SK-N-SH treated with all-trans-retinoic acid at 6 μM for 48 hours (cell line): ENCODE data around the gene STN1.

Experiments used
- ATAC-seq: fragments of 200-7000 bp; cut with Tn5 transposase; 3 replicates; pipeline ENCODE4 v1.9.1; 2020; ENCODE audit warnings: mild to moderate bottlenecking, moderate library complexity
- ARNTL ChIP-seq: fragments of 450-650 bp; formaldehyde crosslinking; IDR thresholded peaks from 2 replicates; pipeline ENCODE4 v1.5.0; 2020; ENCODE audit warnings: low read depth, mild to moderate bottlenecking, moderate library complexity, borderline replicate concordance
- BACH2 ChIP-seq: fragments of 250-450 bp; sonication (Bioruptor Pico); IDR thresholded peaks from 2 replicates; pipeline ENCODE4 v1.9.0; 2021; ENCODE audit warnings: mild to moderate bottlenecking, borderline replicate concordance
- CREB5 ChIP-seq: fragments of 250-450 bp; sonication (Bioruptor Pico); IDR thresholded peaks from 2 replicates; pipeline ENCODE4 v1.5.1; 2020; ENCODE audit warnings: low read depth, mild to moderate bottlenecking, moderate library complexity
- CSDC2 ChIP-seq: fragments of 250-450 bp; sonication (Bioruptor Pico); IDR thresholded peaks from 2 replicates; pipeline ENCODE4 v1.5.0; 2020; ENCODE audit warnings: mild to moderate bottlenecking, moderate library complexity
- ESRRG ChIP-seq: fragments of 250-450 bp; sonication (Bioruptor Pico); IDR thresholded peaks from 2 replicates; pipeline ENCODE4 v1.6.1; 2021; ENCODE audit warnings: mild to moderate bottlenecking
- GLIS3 ChIP-seq: fragments of 250-450 bp; sonication (Bioruptor Pico); IDR thresholded peaks from 2 replicates; pipeline ENCODE4 v1.5.0; 2020; ENCODE audit warnings: mild to moderate bottlenecking, moderate library complexity
- OSR1 ChIP-seq: fragments of 250-450 bp; sonication (Bioruptor Pico); IDR thresholded peaks from 2 replicates; pipeline ENCODE4 v1.8.0; 2022; ENCODE audit warnings: moderate library complexity, mild to moderate bottlenecking, inconsistent platforms
- PATZ1 ChIP-seq: fragments of 250-450 bp; sonication (Bioruptor Pico); IDR thresholded peaks from 2 replicates; pipeline ENCODE4 v1.8.0; 2020; ENCODE audit warnings: mild to moderate bottlenecking, moderate library complexity, borderline replicate concordance
- POU6F1 ChIP-seq: fragments of 250-450 bp; sonication (Bioruptor Pico); IDR thresholded peaks from 2 replicates; pipeline ENCODE4 v1.8.0; 2021; ENCODE audit warnings: low read depth, mild to moderate bottlenecking, moderate library complexity, borderline replicate concordance
- PPARA ChIP-seq: fragments of 250-450 bp; sonication (Bioruptor Pico); IDR thresholded peaks from 2 replicates; pipeline ENCODE4 v1.5.0; 2020; ENCODE audit warnings: mild to moderate bottlenecking, borderline replicate concordance
- RARB ChIP-seq: fragments of 250-450 bp; sonication (Bioruptor Pico); IDR thresholded peaks from 2 replicates; pipeline ENCODE4 v1.8.0; 2021; ENCODE audit warnings: mild to moderate bottlenecking, moderate library complexity
- SNAI2 ChIP-seq: fragments of 250-450 bp; sonication (Bioruptor Pico); IDR thresholded peaks from 2 replicates; pipeline ENCODE4 v1.5.0; 2020; ENCODE audit warnings: mild to moderate bottlenecking, moderate library complexity
- TCF4 ChIP-seq: fragments of 250-450 bp; sonication (Bioruptor Pico); IDR thresholded peaks from 2 replicates; pipeline ENCODE4 v1.8.0; 2021; ENCODE audit warnings: mild to moderate bottlenecking, moderate library complexity, borderline replicate concordance
- TOX ChIP-seq: fragments of 250-450 bp; sonication (Bioruptor Pico); IDR thresholded peaks from 2 replicates; pipeline ENCODE4 v1.8.0; 2021; ENCODE audit warnings: mild to moderate bottlenecking, moderate library complexity, borderline replicate concordance
- ZC3H10 ChIP-seq: fragments of 250-450 bp; sonication (Bioruptor Pico); IDR thresholded peaks from 2 replicates; pipeline ENCODE4 v1.5.1; 2021; ENCODE audit warnings: mild to moderate bottlenecking, moderate library complexity
- ZFP3 ChIP-seq: fragments of 250-450 bp; sonication (Bioruptor Pico); IDR thresholded peaks from 2 replicates; pipeline ENCODE4 v1.5.0; 2020; ENCODE audit warnings: mild to moderate bottlenecking, moderate library complexity
- ZFP30 ChIP-seq: fragments of 450-650 bp; formaldehyde crosslinking; IDR thresholded peaks from 2 replicates; pipeline ENCODE4 v1.5.0; 2022; ENCODE audit warnings: mild to moderate bottlenecking, moderate library complexity
- ZNF565 ChIP-seq: fragments of 450-650 bp; formaldehyde crosslinking; conservative IDR thresholded peaks from 2 replicates; pipeline ENCODE4 v1.5.0; 2020; ENCODE audit warnings: low read depth, mild to moderate bottlenecking, moderate library complexity
- ZNF70 ChIP-seq: fragments of 450-650 bp; formaldehyde crosslinking; IDR thresholded peaks from 2 replicates; pipeline ENCODE4 v1.5.0; 2020; ENCODE audit warnings: mild to moderate bottlenecking, moderate library complexity
- ZNF8 ChIP-seq: fragments of 450-650 bp; formaldehyde crosslinking; IDR thresholded peaks from 2 replicates; pipeline ENCODE4 v1.5.0; 2020; ENCODE audit warnings: mild to moderate bottlenecking, moderate library complexity
- TF ChIP-seq, protein P1 (sequence below): fragments of 250-450 bp; sonication (Bioruptor Pico); IDR thresholded peaks from 2 replicates; pipeline ENCODE4 v1.5.0; 2020; ENCODE audit warnings: mild to moderate bottlenecking, moderate library complexity
- TF ChIP-seq, protein P2 (sequence below): fragments of 250-450 bp; sonication (Bioruptor Pico); IDR thresholded peaks from 2 replicates; pipeline ENCODE4 v1.5.1; 2021; ENCODE audit warnings: mild to moderate bottlenecking, moderate library complexity

STN1 gene

DNA sequence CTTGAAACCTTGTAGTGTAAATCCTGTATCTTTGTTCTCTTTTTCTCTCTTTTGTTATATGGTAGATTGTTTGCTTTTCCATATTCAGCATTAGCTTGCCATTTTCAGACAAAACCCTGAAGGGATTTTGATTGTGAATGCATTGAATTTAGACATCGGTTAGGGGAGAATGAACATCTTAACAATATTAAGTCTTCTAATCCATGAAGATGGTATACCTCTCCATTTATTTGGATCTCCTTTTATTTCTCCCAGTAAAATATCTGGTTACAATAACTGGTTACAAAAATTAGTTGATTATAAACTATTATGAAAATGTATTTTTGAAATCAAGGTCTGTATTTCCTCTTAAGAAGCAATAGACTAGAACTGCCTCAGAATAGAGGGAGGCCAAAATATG lies 36.6 kb upstream of the STN1 start:
- ATAC-seq = no peak
- TF ChIP-seq RARB = no peak
- TF ChIP-seq, protein P1, sequence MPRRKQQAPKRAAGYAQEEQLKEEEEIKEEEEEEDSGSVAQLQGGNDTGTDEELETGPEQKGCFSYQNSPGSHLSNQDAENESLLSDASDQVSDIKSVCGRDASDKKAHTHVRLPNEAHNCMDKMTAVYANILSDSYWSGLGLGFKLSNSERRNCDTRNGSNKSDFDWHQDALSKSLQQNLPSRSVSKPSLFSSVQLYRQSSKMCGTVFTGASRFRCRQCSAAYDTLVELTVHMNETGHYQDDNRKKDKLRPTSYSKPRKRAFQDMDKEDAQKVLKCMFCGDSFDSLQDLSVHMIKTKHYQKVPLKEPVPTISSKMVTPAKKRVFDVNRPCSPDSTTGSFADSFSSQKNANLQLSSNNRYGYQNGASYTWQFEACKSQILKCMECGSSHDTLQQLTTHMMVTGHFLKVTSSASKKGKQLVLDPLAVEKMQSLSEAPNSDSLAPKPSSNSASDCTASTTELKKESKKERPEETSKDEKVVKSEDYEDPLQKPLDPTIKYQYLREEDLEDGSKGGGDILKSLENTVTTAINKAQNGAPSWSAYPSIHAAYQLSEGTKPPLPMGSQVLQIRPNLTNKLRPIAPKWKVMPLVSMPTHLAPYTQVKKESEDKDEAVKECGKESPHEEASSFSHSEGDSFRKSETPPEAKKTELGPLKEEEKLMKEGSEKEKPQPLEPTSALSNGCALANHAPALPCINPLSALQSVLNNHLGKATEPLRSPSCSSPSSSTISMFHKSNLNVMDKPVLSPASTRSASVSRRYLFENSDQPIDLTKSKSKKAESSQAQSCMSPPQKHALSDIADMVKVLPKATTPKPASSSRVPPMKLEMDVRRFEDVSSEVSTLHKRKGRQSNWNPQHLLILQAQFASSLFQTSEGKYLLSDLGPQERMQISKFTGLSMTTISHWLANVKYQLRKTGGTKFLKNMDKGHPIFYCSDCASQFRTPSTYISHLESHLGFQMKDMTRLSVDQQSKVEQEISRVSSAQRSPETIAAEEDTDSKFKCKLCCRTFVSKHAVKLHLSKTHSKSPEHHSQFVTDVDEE (CRISPR knock-in tag) = no peak
- TF ChIP-seq PPARA (CRISPR knock-in tag) = no peak
- no peak for TF ChIP-seq TCF4 (CRISPR knock-in tag)
- TF ChIP-seq, protein P2, sequence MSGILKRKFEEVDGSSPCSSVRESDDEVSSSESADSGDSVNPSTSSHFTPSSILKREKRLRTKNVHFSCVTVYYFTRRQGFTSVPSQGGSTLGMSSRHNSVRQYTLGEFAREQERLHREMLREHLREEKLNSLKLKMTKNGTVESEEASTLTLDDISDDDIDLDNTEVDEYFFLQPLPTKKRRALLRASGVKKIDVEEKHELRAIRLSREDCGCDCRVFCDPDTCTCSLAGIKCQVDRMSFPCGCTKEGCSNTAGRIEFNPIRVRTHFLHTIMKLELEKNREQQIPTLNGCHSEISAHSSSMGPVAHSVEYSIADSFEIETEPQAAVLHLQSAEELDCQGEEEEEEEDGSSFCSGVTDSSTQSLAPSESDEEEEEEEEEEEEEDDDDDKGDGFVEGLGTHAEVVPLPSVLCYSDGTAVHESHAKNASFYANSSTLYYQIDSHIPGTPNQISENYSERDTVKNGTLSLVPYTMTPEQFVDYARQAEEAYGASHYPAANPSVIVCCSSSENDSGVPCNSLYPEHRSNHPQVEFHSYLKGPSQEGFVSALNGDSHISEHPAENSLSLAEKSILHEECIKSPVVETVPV (CRISPR knock-in tag) = no peak
- no peak for TF ChIP-seq GLIS3 (CRISPR knock-in tag)

GRCh38 chr10:103951942-103952341 lies 34.0 kb upstream of the STN1 start:
- no peak for TF ChIP-seq PATZ1 (CRISPR knock-in tag)
- no peak for TF ChIP-seq ARNTL (CRISPR knock-in tag)
- TF ChIP-seq ZNF70 (CRISPR knock-in tag) = no peak
- no peak for TF ChIP-seq ZFP3 (CRISPR knock-in tag)
- TF ChIP-seq ZNF565 (CRISPR knock-in tag) = no peak
- no peak for TF ChIP-seq ZFP30 (CRISPR knock-in tag)
- ATAC-seq = no peak

DNA sequence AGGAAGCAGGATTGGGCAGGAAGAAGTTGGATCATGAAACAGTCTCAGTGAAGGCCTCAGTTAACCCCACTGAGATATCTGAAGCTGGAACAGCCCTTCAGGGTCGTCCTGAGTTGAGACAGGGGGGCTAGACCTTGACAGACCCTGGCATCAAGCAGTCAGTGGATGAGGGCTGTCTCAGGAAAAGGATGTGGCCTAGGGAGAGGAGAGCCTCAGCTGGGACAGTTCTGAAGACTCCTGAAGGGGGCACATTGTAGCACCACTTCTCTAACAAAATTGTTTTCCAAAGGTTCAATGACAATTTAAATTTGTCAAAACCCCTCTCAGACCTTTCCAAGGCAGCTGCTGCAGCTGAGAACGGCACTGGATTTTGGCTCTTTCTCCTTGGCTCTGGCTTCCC lies 33.2 kb upstream of the STN1 start:
- no peak for ATAC-seq

More for the DNA sequence above, 33.2 kb upstream of the STN1 start:
- TF ChIP-seq CREB5 (CRISPR knock-in tag) (no peak), ZFP3 (CRISPR knock-in tag) (no peak), POU6F1 (no peak), ESRRG (CRISPR knock-in tag) (no peak), ZC3H10 (no peak), BACH2 (CRISPR knock-in tag) (no peak), ZNF565 (CRISPR knock-in tag) (no peak), SNAI2 (no peak), PPARA (CRISPR knock-in tag) (no peak), CSDC2 (CRISPR knock-in tag) (no peak), PATZ1 (CRISPR knock-in tag) (no peak), ZNF70 (CRISPR knock-in tag) (no peak), RARB (no peak), ZFP30 (CRISPR knock-in tag) (no peak), OSR1 (no peak), TOX (no peak), ZNF8 (no peak)
- TF ChIP-seq, protein P1 (CRISPR knock-in tag) = no peak
- TF ChIP-seq, protein P2 (CRISPR knock-in tag) = no peak
